ENCODE measurements around the gene TMEM184C.

TMEM184C gene

DNA sequence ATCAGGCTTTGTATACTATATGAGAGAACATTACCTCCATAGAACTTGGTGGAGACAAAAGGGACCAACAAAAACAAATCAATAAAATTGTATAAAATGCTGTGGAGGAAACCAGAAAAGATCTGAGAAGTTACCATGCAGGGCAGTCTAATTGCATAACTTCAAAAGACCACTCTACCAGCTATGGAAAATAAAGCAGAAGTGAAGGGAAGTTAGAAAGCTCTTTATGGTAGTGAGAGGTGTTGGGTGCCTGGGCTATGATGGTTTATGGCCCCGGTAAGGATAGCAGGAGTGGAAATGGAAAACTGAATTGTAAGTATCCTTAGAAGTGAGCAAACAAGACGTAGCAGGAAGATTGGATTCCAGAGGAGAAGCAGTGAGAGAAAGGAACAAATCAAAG, 3.1 kb downstream of the TMEM184C start:
- no peak for TF ChIP-seq FOXP2 (optimal IDR thresholded peaks at IDR 0.05; ENCODE audit: borderline replicate concordance, extremely low read depth, extremely low read length, insufficient read depth)
- TF ChIP-seq SIN3A (IDR thresholded peaks at IDR 0.05; ENCODE audit: borderline replicate concordance, insufficient read depth, low read length) = no peak
- no peak for TF ChIP-seq TAF1 (IDR thresholded peaks at IDR 0.05; ENCODE audit: borderline replicate concordance, insufficient read depth, low read length)

- TF ChIP-seq POLR2AphosphoS5 (IDR thresholded peaks at IDR 0.05; ENCODE audit: low read depth, low read length) = no peak
- TF ChIP-seq REST (IDR thresholded peaks at IDR 0.05; ENCODE audit: insufficient read depth in 1 of 2, low read depth in 2 of 2, low read length in 2 of 2) = no peak
- no peak for TF ChIP-seq TAF1 (IDR thresholded peaks at IDR 0.05; ENCODE audit: borderline replicate concordance, insufficient read depth, low read length)
- TF ChIP-seq FOXP2 (optimal IDR thresholded peaks at IDR 0.05; ENCODE audit: borderline replicate concordance, extremely low read depth, extremely low read length, insufficient read depth) = no peak
- no peak for TF ChIP-seq SIN3A (IDR thresholded peaks at IDR 0.05; ENCODE audit: borderline replicate concordance, insufficient read depth, low read length)
Observed at GRCh38 chr4:147625733-147626132, 8.5 kb downstream of the TMEM184C start.

DNA sequence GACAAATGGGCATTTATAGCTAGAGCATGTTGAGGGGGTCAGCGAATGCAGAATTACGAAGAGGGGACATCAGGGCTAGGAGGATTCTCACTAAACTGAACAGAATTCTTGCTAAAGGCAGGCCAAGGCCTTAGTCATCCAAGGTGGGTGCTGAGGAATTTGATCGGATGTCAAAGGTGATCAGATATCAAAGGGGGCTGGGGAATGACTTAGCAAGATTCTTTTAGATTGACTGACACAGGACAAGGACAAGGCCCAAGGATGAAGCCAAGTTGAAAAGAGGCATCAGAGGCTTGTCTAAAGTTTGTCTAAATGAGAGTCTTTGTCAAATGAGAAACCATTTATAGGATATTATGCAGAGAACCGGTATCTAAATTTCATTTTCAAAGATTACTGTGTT, 9.7 kb downstream of the TMEM184C start:
- TF ChIP-seq TAF1 (IDR thresholded peaks at IDR 0.05; ENCODE audit: borderline replicate concordance, insufficient read depth, low read length) (no peak), REST (IDR thresholded peaks at IDR 0.05; ENCODE audit: insufficient read depth in 1 of 2, low read depth in 2 of 2, low read length in 2 of 2) (no peak), SIN3A (IDR thresholded peaks at IDR 0.05; ENCODE audit: borderline replicate concordance, insufficient read depth, low read length) (no peak), POLR2AphosphoS5 (IDR thresholded peaks at IDR 0.05; ENCODE audit: low read depth, low read length) (no peak), FOXP2 (optimal IDR thresholded peaks at IDR 0.05; ENCODE audit: borderline replicate concordance, extremely low read depth, extremely low read length, insufficient read depth) (no peak)

DNA sequence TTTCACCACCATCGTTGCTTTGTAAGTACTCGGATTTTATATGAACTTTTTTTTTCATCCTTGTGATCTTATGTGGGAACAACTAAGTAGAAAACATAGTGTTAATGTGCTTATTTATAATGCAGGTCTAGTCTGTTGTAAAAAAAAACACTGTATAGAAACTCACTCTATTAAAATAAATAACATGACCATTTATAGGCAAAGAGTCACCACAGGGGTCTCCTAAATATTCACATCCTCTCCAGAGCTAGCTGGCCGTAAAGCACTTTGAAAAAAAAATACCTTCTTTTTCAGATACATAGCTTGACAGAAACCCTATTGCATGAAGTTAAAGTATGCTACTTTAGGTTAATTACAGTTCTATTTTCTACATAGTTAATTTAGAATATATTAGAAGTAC, 11.2 kb downstream of the TMEM184C start:
- TF ChIP-seq POLR2AphosphoS5 (IDR thresholded peaks at IDR 0.05; ENCODE audit: low read depth, low read length) (no peak), SIN3A (IDR thresholded peaks at IDR 0.05; ENCODE audit: borderline replicate concordance, insufficient read depth, low read length) (no peak), REST (IDR thresholded peaks at IDR 0.05; ENCODE audit: insufficient read depth in 1 of 2, low read depth in 2 of 2, low read length in 2 of 2) (no peak), TAF1 (IDR thresholded peaks at IDR 0.05; ENCODE audit: borderline replicate concordance, insufficient read depth, low read length) (no peak), FOXP2 (optimal IDR thresholded peaks at IDR 0.05; ENCODE audit: borderline replicate concordance, extremely low read depth, extremely low read length, insufficient read depth) (no peak)

DNA sequence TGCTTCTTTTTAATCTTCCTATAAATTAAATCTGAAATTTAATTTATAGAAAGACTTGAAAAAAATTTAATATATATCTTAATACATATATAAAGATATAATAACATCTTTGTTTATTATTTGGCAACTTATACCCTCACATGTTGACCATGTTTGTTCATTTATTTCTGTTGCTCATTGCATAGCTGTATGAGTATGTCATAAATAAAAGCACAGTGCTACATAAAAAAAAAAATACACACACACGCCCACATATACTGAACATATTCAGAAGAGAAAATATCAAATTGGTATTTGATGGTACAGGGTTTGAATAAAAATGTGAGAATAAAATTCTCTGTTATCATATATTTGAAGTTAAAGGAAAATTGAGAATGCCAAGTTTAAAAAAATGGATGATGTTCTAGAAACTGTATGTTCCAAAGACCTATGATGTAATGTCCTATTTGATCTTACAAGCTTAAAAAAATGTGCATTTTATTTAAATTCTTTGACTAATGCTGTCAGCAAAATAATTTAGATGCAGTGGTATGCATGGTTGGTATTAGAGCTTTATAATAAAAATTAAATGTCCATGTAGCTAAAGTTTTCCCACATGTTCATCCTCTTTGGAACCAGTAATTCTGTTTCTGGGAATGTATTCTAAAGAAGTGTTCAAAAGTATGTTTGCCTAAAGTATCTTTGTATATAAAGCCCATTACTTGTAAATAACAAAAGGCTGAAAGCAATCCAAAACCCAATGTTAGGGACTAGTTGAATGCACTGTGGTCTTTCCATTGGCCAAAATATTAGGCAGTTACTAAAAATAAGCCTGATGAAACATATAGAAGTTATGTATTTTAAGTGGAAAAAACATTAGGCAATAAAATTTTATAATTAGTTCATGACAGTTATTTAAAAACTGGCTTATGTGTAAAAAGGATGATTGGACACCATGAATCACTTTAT, 12.9 kb downstream of the TMEM184C start:
- TF ChIP-seq POLR2AphosphoS5 (IDR thresholded peaks at IDR 0.05; ENCODE audit: low read depth, low read length) = no peak

DNA sequence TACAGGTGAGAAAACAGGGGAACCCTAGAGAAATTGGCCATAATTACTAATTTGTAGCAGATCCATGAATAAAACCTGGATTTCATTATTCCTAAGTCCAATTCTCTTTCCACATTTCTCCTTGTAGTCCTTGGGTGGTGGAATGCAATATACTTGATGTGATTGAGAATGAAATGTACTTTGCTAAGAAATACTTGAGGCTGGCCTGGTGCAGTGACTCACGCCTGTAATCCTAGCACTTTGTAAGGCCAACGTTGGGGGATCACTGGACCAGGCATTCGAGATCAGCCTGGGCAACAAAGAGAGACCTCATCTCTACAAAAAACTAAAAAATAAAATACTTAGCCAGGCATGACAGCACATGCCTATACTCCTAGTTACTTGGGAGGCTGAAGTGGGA, 15.9 kb downstream of the TMEM184C start:
- TF ChIP-seq POLR2AphosphoS5 (IDR thresholded peaks at IDR 0.05; ENCODE audit: low read depth, low read length) (no peak), TAF1 (IDR thresholded peaks at IDR 0.05; ENCODE audit: borderline replicate concordance, insufficient read depth, low read length) (no peak), REST (IDR thresholded peaks at IDR 0.05; ENCODE audit: insufficient read depth in 1 of 2, low read depth in 2 of 2, low read length in 2 of 2) (no peak), FOXP2 (optimal IDR thresholded peaks at IDR 0.05; ENCODE audit: borderline replicate concordance, extremely low read depth, extremely low read length, insufficient read depth) (no peak), SIN3A (IDR thresholded peaks at IDR 0.05; ENCODE audit: borderline replicate concordance, insufficient read depth, low read length) (no peak)

Data from PFSK-1 (cell line).